Measurements from ENCODE around the gene ADCK2.
A peak's percentile ranks its signal among the peaks of the same experiment; 100 is the strongest.
"Not testable (repeated sequence)": the region's sequence is repeated elsewhere in the genome, so short reads cannot be mapped to it uniquely, and the experiment has no call there.

ADCK2 gene

GRCh38 chr7:140672382-140673062 is at the start of gene ADCK2:
Gene ADCK2 (plus strand): TSS chr7:140672945. CDS start chr7:140673331, 386 bp downstream.
- DNase-seq = peak; percentile 60

DNA sequence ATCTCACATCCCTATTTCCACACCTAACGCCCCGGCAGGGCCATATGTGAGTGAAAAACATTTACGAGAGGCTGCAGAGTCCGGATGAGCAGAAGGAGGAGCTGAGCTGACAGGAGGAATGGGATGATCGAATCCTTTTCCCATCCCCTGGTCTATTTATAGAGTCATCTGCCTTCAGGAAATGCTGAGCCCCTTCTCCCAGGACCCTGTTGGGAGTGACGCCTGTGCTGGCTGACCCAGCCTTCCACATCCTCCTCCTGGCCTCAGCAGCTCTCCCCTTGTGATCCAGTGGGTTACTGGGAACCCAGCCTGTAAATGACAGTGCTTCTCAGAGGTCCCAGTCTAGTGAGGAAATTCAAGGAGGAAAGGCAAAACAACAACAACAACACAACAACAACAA is 48.8 kb upstream of the ADCK2 start:
- no peak for DNase-seq

DNA sequence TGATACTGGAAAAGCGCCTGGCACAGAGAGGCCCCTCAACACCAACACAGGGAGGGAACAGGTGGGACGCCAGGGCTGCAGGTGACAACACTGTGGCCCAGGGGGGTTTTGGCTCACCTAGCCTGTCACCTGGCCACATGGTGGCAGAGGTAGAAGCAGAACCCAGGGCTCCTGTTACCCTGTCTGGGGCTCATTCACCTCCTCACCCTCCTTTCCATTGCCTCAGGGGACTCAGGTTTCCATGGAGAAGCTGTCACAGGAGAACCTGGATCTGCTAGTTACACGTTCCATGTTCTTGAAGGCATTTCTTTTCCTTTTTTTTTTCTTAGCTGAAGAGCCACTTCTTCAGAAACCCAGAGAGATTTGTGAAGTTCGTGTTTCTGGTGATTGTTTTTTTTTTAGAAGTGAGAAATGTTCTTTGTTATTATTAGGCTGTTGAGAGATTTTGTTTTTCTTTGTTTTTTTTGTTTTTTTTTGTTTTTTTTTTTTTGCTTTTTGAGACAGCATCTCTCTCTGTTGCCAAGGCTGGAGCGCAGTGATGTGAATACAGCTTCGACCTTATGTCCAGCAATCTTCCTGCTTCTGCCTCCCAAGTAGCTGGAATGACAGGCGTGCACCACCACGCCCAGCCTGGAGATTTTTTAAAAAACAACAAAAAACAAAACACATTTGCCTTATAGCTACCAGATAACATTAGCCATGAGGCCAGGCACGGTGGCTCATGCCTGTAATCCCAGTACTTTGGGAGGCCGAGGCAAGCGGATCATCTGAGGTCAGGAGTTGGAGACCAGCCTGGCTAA is 48.2 kb upstream of the ADCK2 start:
- DNase-seq = no peak

DNA sequence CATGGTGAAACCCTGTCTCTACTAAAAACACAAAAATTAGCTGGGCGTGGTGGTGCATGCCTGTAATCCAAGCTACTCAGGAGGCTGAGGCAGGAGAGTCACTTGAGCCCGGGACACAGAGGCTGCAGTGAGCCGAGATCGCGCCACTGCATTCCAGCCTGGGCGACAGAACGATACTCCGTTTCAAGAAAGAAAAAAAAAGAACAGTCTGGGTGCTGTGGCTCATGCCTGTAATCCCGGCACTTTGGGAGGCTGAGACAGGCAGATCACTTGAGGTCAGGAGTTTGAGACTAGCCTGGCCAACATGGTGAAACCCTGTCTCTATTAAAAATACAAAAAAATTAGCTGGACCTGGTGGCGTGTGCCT is 47.6 kb upstream of the ADCK2 start:
- DNase-seq = not testable (repeated sequence)

DNA sequence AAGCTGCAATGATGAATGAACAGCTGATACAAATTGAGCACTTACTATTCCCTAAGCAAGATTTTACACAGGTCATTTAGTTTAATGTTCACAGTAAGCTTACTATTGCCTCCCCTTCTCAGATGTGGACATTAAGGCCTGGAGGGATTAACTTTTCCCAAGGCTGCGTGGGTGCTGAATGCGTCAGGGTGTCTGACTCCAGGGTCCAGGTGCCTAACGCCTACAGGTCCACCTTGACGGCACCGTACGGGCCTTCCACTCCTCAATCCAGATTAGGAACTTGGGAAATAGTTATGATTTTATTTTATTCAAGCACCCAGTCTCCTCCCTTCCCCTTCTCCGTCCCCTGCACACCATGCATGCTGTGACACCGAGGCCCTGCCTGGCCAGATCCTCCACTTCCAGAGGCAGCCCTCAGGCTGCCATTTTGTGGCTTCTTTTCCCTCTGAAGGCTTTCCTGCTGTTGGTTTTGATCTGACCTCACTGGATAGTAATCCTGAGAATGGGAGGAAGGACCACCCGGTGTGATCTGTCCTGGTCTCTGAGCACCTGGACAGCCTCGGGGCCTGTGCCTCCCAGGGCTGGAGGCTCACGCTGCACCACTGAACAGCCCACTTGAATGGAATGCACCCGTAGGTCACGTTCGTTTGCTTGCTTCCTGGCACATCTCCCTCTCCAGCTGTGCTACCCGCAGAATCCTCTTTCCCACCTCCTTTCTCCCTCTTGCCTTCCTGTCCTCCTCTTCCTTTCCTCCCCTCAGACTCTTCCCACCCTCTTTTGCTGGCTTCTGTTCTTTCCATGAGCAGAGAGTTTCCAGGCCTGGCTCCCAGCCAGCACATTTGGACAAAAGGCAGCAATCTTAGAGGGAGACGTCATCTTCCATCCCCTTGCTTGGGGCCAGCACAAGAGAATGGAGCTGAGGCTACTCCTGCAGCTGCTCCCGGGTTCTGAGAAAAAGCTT is 46.6 kb upstream of the ADCK2 start:
- DNase-seq = no peak

- DNase-seq = no peak
Observed at GRCh38 chr7:140631021-140631420, 41.7 kb upstream of the ADCK2 start.

GRCh38 chr7:140631602-140632001 is 41.1 kb upstream of the ADCK2 start:
- no peak for DNase-seq

DNA sequence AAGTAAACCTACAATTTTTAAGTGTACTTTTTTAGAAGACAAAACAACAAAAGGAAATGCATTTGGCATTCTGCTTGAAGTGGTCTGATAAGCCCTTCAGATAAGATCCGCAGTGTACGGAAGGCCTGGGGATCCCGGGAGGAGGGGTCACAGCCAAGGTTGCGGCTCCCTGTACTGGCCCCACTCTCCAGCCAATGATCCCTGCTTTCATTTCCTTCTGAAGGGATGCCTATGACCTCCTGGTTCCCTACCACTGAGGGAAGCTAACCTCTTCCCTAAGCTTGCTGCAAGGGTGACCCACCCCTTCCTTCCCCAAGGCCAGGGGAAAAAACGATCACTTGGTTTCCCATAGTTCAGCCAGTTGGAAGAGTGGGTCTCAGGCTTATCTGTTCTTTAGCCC is 37.4 kb upstream of the ADCK2 start:
- DNase-seq = no peak

GRCh38 chr7:140635816-140636215 is 36.9 kb upstream of the ADCK2 start:
- DNase-seq = no peak

DNA sequence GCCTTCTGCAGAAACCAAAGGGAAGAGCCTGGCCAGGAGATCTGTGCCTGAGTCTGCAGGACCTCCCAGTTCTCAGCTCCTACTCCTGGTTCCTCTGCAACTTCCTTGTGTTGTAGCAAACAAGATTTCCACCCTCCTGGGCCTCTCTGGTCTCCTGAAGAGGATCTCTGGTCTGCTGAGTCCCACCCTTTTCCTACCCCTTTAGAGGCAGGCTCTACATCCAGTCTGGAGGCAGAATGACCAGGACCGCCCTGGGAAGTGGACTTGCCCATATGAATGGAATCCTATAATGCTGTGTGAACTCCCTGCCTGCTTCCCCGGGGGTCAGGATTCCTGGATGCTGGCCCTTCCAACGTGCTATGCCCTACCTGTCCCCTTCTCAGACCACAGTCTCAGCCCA is 35.3 kb upstream of the ADCK2 start:
- no peak for DNase-seq

DNA sequence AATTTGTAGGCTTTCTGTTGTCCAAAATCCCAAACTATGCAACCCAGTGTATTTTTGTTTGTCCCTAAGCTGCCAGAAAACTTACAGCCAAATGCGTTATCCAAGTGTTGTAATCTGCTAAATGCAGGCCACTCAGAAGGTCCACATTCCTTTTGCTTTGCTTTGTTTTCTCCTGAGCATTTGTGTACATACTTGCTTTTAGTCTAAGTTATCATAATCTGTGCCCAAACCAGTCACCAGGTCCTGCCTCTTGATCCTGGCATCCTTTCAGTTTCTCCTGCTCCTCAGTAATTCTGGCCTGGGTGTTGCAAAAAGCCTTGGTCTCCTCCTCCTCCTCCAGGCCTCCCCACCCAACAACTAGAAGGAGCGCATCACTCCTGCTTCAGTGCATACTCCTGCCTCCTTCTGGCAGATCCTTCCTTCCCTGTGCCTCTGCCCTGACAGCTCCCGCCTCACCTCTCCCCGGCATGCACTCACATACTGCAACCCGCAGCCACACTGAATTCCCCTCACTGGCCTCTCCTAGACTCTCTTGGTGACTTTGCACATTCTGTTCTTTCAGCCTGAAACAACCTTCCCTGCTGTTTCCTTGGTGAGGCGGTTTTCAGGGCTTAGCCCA is 34.5 kb upstream of the ADCK2 start:
- DNase-seq = no peak

DNA sequence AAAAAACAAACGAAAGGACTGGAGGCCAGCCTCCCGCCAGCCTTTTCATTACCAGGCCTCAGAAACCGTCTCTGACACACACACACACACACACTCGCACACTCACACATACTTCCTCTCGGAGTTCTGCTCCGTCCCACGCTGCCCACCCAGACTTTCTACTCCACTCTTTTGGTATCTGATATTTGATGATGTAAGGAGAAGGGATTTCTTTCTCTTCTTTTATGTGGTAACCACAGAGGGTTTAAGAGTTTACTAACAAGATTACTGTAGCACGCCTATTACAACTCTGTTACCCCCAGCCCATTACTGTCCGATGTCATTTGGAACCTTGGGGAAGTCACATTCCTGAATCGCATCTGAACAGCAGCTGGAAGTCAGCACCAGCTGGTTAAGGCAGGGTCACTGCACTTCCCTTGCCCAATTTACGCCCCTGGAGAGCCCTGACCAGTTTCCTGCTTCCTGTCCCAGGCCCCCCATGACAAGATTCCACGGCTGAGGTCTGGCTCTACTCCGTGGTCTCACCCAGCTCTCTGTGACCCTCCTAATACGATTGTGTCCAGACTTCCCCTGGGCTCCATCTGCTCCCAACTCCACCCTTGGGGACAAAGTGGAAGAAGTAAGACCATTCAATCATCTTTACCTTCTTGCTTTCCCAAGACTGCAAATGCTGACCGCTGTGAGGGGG is 33.2 kb upstream of the ADCK2 start:
- no peak for DNase-seq

- no peak for DNase-seq
Observed at GRCh38 chr7:140640060-140640637, 32.6 kb upstream of the ADCK2 start.

GRCh38 chr7:140640727-140641523 is 31.8 kb upstream of the ADCK2 start, which contains the start of gene DENND2A:
Gene DENND2A (minus strand): TSS chr7:140640813. CDS start chr7:140602397, 38,416 bp downstream.
- DNase-seq = no peak

DNA sequence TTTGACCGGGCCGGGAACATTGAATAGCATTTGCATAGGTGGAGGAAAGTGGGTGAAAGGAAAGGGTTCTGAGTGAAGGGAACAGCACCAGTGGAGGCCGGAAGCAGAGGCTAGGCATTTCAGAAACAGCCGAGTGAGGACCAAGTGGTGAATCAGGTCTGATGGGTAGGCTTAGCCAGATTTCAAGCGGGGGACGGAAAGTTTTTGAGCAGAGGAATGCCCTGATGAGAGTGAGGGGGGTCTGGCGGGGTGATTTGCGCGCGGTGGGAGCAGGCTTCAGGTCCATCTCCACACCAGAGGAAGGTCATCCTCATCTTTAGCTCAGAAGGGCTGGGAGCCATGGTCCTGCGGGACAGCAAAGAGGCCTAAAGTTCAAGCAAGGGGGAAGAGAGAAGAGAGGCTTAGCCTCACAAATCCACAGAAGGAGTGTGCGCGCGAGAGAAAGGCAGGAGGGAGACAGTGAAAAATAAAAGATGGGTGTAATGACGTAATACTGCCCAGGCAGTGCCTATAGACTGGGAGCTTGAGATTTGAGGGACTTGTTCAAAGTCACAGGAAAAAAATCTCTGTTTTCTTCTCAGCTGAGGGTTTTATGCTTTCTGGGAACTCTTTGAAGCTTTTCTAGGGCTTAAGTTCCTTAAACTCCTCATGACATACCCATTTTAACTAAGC is 31.1 kb upstream of the ADCK2 start:
- DNase-seq = no peak

- DNase-seq = no peak
Observed at GRCh38 chr7:140643416-140643815, 29.3 kb upstream of the ADCK2 start.

GRCh38 chr7:140644761-140645160 is 28.0 kb upstream of the ADCK2 start:
- not testable (repeated sequence) for DNase-seq

DNA sequence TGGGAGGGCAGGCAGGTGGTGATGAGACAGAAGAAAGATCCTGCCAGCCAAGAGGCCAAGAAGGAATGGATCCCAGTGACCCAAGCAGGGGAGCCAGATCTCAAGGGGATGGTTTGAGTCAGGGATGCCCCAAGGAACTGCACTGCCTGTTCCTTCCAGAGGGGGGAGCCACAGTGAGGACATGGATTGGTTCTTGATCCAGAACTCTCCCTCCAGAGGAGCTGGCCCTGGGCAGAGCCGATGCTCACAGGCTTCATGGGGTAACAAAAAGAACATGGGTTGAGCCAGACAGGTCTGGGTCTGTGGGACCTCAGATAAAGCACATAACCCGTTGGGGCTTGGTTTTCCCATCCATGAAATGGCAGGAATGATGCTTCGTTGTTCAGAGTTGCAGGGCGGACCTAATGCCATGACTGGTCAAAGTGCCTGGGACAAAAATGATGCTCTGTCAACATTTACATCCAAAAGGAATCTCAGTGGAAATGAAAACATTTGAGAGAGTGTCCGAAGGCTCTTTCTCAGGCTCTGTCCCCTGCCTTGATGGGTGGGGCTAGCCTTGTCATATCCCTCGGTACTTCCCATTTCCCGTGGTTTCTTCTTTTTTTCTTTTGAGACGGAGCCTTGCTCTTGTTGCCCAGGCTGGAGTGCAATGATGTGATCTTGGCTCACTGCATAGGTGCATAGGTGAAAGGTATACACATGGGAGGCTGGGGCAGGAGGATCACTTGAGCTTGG is 27.4 kb upstream of the ADCK2 start:
- no peak for DNase-seq

DNA sequence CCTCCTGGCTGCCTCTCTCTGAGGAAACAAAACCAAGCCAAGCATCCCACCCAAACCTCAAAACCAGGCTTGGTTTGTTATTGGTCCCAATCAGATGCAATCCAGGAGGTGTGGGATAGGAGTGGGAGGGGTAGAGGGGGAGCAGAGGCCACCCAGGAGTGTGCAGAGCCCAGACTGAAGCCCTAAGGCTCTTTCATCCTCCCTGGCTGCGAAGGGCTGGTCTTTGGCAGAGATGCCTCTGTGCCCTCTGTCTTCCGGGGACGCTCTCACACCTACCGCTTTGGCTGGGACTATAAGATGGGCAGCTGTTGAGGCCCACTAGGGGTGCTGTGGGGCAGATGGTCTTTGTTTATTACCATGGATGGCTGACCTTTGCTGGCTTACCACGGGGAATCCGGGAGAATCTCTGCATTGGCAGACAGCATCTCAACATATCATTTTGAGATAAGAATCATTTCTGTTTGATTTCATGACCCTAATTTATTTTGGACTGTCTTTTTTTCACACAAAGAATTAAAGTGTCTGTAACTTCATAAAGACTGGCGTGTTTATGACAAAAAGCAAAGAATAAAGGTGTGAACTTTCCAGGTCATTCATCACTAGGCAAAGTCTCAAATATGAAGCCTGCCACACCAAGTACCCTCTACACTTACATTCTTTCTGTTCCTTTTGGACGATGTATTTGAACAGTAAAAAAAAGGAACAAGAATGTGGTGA is 25.7 kb upstream of the ADCK2 start:
- DNase-seq = peak; percentile 32

Measured in activated CD8-positive, alpha-beta memory T cell treated with anti-CD3 and anti-CD28 coated beads, Interleukin-2, amount 50 U/mL, for 4 hours (primary cell).